Left forelimb (tissue), 1 donor: ENCODE results near the gene PRC1.
"Not testable (repeated sequence)": the region's sequence is repeated elsewhere in the genome, so short reads cannot be mapped to it uniquely, and the experiment has no call there.

Experiments used
- DNase-seq: peaks from one replicate; pipeline ENCODE4 v3.0.0-alpha.2; 2018; ENCODE audit warnings: low spot score

PRC1 gene

GRCh38 chr15:90934256-90934948 lies 59.9 kb downstream of the PRC1 start:
- peak; percentile 86 for DNase-seq

- DNase-seq = no peak
Observed at GRCh38 chr15:90933301-90933700, 61.0 kb downstream of the PRC1 start.

DNA sequence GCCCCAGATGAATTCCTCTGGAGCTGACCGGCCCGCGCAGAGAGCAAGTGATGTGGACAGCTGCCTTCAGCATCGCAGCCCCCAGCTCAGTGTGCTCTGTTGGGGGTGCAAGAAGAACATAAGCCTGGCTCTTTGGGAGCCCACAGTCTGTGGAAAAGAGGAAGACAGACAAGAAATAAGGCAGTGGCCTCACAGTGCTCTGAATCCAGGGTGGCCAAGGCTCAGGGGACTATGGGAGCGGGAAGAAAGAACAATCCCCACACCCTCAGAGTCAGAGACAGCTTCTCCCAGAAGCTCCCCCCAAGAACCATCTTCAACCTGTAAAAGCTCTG lies 61.7 kb downstream of the PRC1 start:
- DNase-seq = no peak

DNA sequence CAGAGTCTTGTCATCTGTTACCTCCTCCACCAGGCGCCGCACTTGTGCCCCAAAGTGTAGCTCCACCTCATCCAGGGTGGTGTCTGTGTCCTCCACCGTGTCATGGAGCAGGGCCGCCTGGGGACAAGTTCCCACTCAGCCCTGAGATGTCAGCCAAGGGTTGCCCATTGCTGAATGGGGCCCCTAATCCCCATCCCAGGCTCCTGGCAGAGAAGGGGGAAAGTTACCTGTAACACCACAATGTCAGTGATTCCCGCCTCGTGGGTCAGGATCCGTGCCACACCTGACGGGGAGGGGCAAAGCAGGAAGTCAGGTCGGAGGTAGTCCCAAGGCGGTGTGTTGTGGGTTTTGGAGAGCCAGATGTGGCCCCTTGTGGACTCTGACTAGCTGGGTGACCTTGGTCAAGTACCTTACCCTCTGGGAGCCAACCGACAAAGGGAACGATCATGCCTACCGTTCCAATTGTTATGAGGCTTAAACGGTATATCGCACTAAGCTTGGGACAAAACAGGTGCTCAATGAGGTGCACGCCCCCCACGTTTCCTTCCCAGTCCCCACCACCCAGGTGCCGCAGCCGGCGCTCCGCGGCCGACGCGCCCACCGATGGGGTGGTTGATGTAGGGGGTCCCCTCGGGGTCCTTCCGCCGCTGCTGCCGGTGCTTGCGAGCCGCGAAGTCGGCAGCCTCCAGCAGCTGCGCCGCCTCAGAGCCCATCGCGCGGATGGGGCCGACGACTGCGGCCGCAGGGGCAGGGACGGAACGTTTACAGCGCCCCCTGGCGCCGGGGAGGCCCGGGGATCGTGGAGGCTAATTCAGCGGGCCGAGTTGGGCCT lies 62.3 kb downstream of the PRC1 start, which contains the start of gene HDDC3:
Gene HDDC3, minus strand, starts transcription at position 722 of the 832 bp plus-strand sequence. Its CDS starts 9 bp downstream, at position 713.
- DNase-seq = peak; percentile 93

GRCh38 chr15:90931575-90931827 lies 62.8 kb downstream of the PRC1 start:
- no peak for DNase-seq

DNA sequence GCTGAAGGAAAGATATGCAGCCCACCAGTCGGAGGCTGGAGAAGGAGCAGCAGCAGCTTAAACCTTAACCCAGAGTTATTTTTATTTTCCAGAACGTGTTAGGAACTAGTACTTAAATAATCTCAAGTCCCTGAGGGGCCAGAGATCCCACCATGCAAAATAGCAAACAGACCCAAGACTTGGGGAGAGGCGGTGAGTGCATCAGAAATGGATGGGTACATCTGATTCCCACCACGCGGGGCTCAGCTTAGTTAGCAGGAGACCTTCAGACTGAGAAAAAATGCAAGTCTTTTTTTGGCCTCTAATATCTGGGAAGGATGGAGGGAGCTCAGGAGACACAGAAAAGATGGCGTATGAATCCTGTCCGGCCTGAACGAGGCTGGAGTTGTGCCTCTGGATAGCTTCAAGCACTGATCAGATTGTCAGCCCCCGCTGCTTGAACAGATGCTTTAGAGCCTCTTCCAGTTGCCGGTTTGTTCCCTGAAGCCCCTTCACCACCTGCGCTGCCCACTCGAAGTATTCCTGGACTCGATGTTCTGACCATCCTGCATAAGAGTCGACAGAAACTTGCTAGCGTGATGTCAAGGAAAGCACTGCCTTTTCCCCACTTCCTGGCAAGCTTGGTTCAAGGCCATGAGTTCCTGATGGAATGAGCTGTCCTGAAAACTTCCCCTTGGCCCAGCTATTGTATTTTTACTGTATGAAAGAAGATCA lies 63.3 kb downstream of the PRC1 start:
- no peak for DNase-seq

DNA sequence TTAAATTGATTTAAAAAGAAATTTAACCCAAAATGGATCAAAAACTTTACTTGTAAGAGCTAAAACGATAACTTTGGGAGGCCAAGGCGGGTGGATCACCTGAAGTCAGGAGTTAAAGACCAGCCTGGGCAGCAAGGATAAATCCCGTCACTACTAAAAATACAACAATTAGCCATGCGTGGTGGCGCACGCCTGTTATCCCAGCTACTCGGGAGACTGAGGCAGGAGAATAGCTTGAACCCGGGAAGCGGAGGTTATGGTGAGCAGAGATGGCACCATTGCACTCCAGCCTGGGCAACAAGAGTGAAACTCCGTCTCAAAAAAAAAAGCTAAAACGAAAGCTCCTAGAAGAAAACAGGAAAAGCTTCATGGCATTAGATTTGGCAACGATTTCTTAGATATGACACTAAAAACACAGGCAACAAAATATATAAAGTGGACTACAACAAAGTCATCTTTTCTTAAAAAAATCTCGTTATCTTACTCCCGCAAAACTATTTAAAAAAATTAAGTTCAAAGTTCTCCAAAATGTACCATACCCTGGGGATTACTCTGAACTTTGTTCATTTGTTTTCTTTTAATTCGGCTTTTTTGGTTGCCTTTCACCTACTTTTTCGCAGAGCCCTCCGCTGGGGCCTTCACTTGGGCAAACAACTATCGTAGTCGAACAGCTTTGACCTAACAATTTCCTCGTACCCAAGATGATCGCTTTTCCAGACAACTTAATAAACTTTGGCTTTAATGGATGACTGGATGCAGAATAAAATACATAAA lies 64.9 kb downstream of the PRC1 start:
- DNase-seq = no peak

- not testable (repeated sequence) for DNase-seq
Observed at GRCh38 chr15:90928106-90928505, 66.2 kb downstream of the PRC1 start.

DNA sequence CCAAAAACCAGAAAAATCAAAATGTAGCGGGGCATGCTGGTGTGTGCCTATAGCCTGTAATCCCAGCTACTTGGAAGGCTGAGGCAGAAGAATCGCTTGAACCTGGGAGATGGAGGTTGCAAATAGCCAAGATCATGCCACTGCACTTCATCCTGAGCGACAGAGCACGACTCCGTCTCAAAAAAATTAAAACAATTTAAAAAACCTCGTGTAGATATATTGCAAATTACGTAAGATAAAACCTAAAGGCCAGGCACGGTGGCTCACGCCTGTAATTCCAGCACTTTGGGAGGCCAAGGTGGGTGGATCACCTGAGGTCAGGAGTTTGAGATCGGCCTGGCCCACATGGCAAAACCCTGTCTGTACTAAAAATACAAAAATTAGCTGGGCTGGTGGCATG lies 67.6 kb downstream of the PRC1 start:
- not testable (repeated sequence) for DNase-seq

- no peak for DNase-seq
Observed at GRCh38 chr15:90924375-90924774, 70.0 kb downstream of the PRC1 start.

- not testable (repeated sequence) for DNase-seq
Observed at GRCh38 chr15:90922712-90923322, 71.5 kb downstream of the PRC1 start.

GRCh38 chr15:90921887-90922286 lies 72.4 kb downstream of the PRC1 start:
- DNase-seq = no peak

DNA sequence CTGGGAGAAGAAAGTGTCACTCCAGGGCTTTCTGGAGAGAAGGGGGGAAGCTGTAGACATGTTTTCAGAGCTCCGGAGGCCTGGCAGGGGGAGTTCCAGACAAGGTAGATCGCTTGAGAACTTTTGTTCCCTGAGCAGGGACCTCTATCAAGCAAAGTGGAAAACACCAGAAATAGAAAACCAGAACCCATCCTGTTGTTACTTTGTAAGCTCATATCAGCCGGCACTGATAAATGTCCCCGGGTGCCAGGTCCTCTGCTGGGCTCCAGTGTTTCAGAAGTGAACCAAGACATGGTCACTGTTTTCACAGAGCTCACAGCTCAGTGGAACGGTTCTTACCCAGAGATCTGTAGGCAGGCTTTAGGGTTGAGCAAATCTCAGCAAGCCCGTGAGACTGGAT lies 75.5 kb downstream of the PRC1 start:
- no peak for DNase-seq

DNA sequence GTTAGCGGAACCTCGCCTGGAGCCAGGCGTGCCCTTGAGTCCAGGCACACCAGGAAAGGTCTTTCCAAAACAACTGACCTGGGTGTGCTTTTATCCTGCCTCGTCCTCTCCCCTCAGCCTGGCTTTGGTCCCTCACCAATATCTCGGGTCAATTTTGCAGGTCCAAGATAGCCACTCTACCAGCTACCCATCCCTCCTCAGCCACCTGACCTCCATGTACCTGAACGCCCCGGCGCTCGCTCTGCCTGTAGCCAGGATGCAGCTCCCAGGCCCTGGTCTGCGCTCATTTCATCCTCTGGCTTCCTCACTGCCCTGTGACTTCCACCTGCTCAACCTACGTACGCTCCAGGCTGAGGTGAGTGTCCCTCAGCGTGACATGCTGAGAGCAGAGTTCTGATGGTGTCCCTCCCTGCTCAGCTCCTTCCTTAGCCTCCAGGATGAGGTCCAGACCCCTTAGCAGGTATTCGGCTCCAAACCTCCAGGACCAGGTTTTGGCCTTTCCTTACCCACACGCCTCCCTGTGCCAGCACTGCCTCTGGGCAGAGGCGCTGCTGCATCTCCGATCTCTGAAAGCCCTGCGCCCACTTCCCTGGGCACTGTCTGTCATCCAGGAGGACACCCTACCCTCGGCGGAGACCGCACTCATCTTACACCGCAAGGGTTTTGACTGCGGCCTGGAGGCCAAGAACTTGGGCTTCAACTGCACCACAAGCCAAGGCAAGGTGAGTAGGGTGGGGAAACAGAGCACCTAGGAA lies 76.1 kb downstream of the PRC1 start:
- no peak for DNase-seq

DNA sequence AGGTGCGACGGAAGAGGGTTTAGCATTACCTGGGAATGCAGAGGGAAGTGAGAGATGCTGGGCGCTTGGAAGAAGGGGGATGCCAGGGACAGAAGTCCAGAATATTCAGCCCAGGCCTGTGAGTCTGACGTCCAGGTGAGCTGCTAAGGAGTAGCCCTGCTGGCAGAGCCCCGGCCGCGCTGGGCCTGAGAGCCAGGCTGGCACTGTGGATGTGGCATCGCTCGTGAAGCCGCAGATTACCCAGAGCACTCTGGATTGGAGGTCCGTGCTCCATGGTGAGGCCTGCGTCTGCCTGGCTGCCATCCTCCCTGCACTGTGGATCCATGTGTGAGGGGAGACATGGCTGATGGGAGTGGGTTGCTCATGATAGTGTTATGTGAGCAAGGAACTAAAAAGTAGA lies 76.8 kb downstream of the PRC1 start:
- DNase-seq = no peak

DNA sequence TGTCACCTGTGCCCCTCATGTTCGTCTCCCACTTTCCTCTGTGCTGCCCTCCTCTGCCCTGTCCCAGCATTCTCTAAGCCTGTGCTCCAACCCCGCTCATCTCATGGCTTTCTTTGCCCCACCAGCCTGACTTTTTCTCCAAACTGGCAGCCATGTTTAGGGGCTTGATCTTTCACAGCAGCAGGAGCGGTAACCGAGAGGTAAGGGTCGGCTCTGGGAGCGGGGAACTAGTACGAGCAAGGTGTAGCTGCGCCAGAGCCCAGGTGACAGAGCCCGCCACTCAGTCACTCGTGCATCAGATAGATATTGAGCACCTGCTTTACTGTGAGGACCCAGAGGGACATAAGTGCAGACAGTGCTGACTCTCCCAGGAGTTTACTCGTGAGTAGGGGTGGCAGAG lies 77.9 kb downstream of the PRC1 start:
- no peak for DNase-seq
